RCC 7860 (cell line): Measurements from ENCODE around the gene GPI.
A peak's percentile ranks its signal among the peaks of the same experiment; 100 is the strongest.
"Not testable (repeated sequence)": the region's sequence is repeated elsewhere in the genome, so short reads cannot be mapped to it uniquely, and the experiment has no call there.

Experiments
- DNase-seq: peaks from one replicate; pipeline ENCODE4 v3.0.0-alpha.2; 2015; ENCODE audit warnings: low spot score
- FAIRE-seq: peaks from 2 replicates; lab custom pipeline; 2012; peaks lifted over from hg19 to GRCh38; lab: Jason Lieb, UNC

The GPI gene

DNA sequence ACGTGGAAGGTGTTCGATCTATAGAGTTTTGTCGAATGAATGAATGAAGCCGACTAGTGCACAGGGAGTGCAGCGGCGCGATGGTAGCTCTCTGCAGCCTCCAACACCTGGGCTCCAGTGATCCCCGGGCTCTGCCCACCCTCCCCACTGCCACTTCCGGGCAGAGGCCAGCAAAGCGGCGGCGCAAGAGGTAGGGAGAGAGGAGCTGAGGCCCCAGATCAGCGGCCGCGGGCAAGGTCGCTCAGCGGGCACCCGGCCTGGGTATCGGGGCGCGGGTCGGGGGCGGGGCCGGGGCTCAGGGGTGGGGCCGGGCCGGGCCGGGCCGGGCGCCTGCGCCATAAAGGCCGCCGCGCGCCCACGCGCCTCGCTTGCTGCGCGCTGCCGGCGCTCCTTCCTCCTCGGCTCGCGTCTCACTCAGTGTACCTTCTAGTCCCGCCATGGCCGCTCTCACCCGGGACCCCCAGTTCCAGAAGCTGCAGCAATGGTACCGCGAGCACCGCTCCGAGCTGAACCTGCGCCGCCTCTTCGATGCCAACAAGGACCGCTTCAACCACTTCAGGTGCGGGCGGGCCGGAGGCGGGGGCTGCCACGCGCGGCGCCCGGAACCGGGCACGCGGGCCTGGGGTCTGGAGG, at the start of gene GPI:
GPI (plus strand) TSS at position 367 of the 633 bp plus-strand sequence; CDS start at position 438, 71 bp downstream.
- FAIRE-seq: no peak
- DNase-seq: peak; percentile 9

GRCh38 chr19:34316247-34316646, 48.7 kb upstream of the GPI start:
- DNase-seq: no peak
- FAIRE-seq: no peak

DNA sequence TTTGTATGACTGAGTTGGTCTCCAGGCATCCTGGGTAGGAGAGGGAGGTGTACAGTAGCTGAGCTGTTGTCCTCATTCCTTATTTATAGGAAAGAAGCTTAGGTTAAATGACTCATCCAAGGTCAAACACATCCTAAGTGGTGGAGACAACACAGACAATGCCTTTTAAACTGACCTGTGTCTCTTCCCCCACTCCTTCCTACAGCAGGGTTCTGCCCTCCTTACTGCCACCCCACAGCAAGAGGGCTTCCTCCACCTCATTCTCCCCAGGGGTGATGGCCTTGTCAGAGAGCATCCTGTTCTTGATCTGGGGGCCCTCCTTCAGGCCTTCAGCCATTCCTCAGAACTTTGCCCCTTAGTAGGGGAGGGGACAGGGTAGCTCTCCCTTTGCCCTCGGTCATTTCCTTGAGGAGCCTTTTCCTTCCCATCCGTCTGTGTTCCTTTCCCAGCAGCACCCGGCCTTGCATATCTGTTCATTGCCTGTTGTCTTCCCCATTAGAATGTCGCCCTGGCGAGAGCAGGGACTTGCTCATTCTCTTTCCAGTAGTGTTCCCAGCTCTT, 48.2 kb upstream of the GPI start:
- no peak for FAIRE-seq
- DNase-seq: peak; percentile 15

- FAIRE-seq (no peak), DNase-seq (peak; percentile 17)
Observed at GRCh38 chr19:34317311-34317927, 47.6 kb upstream of the GPI start.

GRCh38 chr19:34319230-34319585, 45.8 kb upstream of the GPI start:
- DNase-seq: no peak
- FAIRE-seq: no peak

GRCh38 chr19:34319785-34320184, 45.2 kb upstream of the GPI start:
- FAIRE-seq: no peak
- no peak for DNase-seq

DNA sequence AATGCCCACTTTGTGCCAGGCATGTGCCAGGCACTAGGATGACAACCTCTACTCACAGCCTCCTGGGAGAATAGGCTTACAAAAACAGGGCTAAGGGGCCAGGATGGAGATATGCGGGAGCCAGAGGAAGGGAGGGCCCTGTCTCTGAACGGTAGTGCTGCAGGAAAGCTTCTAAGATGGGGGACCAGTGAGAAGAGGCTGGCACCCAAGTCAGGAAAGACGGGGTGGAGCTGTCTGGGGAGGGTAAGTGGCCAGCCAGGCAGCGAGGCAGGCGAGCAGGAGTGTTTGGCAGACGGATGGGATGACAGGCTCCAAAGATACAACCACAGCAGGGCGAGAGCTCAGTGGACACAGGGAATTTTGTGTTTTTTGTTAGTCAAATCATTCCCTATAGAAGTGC, 44.7 kb upstream of the GPI start:
- DNase-seq (no peak), FAIRE-seq (no peak)

GRCh38 chr19:34321735-34322134, 43.3 kb upstream of the GPI start:
- DNase-seq (no peak), FAIRE-seq (no peak)

DNA sequence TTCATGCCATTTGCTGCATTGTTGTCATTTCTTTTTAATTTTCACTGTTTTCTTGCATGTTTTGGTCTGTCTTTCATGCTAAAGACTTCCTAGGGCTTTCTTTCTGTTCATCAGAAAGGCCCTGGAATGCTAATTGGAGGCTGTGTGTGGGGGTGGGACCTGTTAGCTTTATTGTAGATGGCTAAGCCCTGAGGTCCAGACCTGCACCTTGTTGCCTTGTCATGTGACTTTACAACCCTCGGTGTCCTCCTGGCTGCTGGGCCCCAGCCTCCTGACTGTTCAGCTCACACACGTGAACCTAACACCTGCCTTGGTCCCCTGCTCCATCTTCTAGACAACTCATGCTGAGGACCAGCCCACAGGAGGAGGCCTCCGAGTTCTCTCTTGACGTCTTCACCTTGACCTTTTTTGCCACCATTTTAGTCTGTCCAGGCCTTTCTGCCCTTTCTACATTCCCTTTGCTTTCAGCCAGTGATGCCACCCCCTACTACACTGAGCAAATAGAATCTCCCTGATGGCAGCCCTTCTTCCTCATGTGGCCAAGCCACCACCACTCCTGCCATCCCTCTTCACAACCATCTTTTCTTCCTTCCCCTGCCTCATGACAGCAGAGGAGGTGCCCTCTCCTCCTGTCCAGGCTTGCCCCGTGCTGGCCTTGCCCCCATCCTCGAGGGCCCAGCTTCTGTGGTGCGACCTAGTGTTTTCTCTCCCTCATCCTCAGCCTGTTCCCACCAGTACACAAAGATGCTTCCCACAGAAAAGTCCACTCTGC, 41.4 kb upstream of the GPI start:
- DNase-seq: no peak

GRCh38 chr19:34324320-34324719, 40.7 kb upstream of the GPI start:
- DNase-seq: no peak
- no peak for FAIRE-seq

More for the DNA sequence above, 41.4 kb upstream of the GPI start:
- no peak for FAIRE-seq

- no peak for FAIRE-seq
- DNase-seq: no peak
Observed at GRCh38 chr19:34325181-34325580, 39.8 kb upstream of the GPI start.

DNA sequence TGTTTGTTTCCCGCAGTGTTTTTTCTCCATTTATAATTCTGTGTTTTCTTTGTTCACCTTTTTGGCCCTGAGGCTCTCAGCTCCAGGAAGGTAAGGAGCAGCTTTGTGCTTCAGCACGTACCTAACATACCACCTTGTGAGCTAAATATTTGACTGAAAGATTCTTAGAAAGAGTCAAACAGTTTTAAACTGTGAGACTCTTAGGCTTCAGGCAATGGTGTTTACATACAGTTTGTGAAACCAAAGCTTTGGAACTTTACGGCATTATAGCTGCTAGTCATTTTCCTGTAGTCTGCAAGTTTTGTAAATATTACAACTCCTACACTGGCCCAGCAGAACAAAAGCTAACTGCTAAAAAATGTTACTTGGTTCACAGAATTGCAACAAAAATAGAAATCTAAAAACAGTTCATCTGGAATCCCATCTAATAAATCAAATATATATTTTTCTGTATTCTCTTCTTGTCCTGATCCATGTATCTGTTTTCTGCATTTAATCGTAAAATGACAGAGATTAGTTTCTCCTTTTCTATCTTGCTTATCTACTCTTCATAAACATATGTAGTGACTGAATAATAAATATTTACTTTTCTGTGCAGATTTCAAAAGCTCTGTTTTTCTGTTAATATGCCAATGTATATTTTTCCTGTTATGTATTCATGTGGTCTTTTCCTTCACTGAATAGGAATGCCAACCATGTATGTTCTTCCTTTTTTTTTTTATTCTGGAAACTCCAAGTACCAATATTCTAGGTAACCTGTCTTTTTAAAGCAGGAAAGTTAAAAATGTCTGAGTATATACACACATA, 38.8 kb upstream of the GPI start:
- FAIRE-seq: no peak
- DNase-seq: no peak

DNA sequence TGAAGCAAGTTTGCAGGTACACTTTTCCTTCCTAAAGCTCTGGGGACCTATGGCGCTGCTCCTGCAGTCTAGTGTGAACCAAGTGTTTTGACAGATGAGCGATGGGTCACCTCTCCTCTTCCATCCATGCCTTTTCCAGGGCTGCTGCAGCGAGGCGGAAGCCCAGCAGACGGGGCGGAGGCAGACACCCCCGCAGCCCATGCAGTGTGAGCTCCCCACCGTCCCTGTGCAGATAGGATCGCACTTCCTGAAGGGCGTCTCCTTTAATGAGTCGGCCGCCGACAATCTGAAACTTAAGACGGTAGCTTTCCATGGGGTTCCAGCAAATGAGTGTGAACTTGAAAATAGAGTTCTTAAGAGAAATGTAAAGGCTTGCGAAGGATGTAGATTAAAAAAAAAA, 37.1 kb upstream of the GPI start:
- DNase-seq (no peak), FAIRE-seq (no peak)

DNA sequence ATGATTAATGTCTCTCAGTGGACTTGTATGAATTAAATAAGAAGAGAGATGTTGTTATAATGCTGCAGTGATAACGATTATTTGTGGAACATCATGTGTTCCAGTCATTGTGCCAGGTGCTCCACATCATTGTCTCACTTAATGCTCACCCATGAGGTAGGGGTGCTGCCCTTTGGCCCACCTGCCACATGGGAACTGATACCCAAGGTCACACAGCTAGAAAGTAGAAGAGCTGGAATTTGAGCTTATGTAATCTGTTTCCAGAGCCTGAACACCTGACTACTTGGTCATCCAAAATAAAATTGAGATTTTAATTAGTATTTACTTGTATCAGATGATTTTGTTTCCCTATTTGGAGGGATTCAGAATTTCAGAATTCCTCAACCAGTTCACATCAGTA, 36.0 kb upstream of the GPI start:
- no peak for FAIRE-seq
- DNase-seq: no peak

DNA sequence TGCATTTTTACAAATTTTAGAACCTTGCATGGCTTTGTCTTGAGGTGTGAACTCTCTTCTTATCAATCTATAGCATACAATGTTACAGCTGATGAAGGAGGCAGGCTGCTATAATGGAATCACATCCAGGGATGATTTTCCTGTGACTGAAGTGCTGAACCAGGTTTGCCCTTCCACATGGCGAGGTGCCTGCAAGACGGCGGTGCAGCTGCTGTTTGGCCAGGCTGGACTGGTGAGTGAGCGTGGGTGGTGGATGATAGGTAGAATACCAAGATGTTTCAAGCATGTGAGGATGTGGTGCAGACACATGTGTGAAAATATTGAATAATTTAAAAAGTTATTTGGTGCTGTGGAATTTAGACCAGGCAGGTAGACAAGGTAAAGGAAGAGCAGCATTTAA, 34.9 kb upstream of the GPI start:
- DNase-seq: no peak
- no peak for FAIRE-seq

- DNase-seq, FAIRE-seq: not testable (repeated sequence)
Observed at GRCh38 chr19:34330596-34330995, 34.4 kb upstream of the GPI start.

GRCh38 chr19:34331596-34331995, 33.4 kb upstream of the GPI start:
- FAIRE-seq, DNase-seq: not testable (repeated sequence)

- no peak for FAIRE-seq
- no peak for DNase-seq
Observed at GRCh38 chr19:34332027-34332760, 32.8 kb upstream of the GPI start.

GRCh38 chr19:34335914-34336313, 29.1 kb upstream of the GPI start:
- FAIRE-seq: no peak
- no peak for DNase-seq

GRCh38 chr19:34336781-34337271, 28.2 kb upstream of the GPI start:
- FAIRE-seq: peak; percentile 45

More at GRCh38 chr19:34336781-34337271, 28.2 kb upstream of the GPI start:
- DNase-seq: no peak
